ENCODE data around the gene ANTXR1.

ANTXR1 gene

DNA sequence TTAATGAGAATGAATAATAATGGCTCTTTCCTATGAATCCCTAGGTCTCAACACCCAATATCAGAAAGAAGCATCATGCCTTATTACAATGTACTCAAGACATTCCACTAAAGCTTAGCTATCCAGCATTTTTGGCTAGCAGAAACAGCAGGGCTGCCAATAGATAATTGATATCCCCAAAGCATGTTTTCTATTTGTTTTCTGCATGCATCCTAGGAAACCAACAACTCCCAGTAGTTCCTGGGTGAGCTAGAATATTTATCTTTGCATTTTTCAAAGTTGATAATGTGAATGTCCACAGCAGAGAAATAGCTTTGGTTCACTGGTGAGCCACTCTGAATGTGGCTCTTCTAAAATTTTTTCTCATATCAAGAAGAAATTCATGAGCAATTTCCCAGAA is 5.8 kb upstream of the ANTXR1 start:
- DNase-seq, result no peak

GRCh38 chr2:69007603-69008002 is 5.4 kb upstream of the ANTXR1 start:
- DNase-seq, result no peak

GRCh38 chr2:69010437-69011194 is 2.4 kb upstream of the ANTXR1 start:
- no peak for DNase-seq

- no peak for DNase-seq
Measured at GRCh38 chr2:69011611-69012157, 1.3 kb upstream of the ANTXR1 start.

- DNase-seq, result peak; percentile 70
Measured at GRCh38 chr2:69012310-69013141, 453 bp upstream of the ANTXR1 start.

DNA sequence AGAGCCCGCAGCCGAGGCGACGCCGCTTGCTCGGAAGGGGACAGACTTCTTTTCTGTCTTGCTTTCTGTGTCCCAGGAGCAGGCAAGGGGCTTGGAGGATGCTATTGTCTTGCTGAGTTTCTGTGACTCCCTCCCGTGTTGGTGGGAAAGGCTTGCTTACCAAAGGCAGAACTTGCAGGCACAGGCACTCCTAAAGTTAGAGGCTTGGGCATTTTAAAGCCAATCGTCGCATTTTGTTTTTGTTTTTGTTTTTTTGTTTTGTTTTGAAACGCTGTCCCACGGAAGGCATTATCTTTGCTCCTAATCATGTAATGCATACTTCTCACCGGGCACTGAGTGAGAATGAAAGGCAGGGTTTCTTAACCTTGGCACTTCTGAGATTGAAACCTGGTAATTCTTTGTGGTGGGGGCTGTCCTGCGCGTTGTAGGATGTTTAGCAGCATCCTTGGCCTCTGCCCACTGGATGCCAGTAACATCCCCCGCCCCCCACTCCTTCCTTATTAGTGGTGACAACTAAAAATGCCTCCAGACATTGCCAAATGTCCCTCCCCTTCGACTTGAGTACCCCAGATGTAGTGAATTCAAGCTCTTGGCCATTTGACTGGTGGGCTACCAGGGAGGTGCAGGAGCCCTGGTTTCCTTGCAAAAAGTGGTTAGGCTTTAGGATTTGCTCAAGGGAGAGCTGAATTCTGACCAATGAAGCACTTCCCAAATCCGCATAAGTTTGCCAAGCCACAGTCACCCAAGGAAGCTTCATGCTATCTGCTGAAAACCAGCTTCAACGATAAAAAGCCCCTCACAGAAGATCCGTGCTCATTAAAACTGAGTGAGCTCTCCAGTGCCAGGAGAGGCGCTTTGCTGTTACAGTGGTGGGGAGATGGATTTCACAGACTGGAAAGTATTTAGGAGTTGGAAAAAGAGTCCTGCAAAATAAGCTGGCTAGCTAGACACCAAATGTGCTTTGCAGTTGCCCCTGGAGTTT is 1.2 kb downstream of the ANTXR1 start:
- peak; percentile 26 for DNase-seq

GRCh38 chr2:69017080-69017479 is 4.1 kb downstream of the ANTXR1 start:
- DNase-seq, result peak; percentile 62

DNA sequence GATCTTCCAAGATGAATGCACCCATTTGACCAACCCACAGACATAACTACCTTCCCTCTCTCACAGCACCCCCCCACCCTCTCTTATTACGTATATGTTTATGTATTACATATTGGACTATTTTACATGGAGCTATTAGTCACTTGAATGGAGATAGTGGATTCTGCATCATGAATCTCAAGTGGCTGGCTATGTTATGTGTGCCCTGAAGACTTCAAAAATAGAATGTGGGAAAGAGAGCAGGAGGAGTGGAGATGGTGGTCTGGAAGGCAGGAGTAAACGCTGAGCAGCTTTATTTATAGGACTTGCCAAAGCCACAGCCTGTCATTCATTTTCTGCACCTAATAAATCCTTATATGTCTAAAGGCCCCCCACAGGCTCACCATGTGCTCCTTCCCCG is 4.9 kb downstream of the ANTXR1 start:
- DNase-seq, result peak; percentile 15

GRCh38 chr2:69018678-69019095 is 5.7 kb downstream of the ANTXR1 start:
- DNase-seq, result no peak

- DNase-seq, result no peak
Measured at GRCh38 chr2:69020496-69021426, 7.8 kb downstream of the ANTXR1 start.

- no peak for DNase-seq
Measured at GRCh38 chr2:69021727-69022126, 8.7 kb downstream of the ANTXR1 start.

DNA sequence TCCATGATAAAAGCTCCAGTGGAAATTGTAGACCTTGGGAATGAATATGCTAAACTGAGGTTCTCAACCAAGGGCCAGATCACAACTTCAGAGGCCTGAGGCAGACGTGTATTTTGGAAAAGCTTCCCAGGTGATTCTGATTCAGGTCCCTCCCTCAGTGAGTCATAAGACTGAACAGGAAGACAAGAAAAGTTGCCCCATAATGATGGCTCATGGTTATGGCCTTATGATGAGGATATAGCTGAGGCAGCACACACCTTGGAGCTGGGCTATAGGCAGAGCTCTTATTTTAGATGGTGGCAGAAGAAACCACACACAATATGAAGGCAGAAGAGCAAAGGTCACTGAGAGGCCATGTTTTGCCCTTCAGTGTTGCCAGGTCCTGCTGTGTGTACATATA is 9.6 kb downstream of the ANTXR1 start:
- no peak for DNase-seq

DNA sequence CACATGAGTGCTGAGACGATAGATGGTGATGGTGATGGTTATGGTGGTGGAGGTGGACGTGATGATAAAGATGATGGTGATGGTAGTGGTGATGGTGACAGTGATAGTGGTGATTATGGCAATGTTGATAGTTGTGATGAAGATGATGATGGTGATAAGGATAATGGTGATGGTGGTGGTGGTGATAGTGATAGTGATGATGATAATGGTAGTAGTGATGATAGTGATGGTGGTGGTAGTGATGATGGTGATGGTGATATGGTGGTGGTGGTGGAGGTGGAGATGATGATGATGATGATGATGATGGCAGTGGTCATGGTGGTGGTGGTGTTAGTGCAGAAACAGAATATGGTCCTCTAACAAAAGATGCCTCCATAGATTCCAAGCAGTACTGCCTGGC is 10.3 kb downstream of the ANTXR1 start:
- DNase-seq, result no peak

DNA sequence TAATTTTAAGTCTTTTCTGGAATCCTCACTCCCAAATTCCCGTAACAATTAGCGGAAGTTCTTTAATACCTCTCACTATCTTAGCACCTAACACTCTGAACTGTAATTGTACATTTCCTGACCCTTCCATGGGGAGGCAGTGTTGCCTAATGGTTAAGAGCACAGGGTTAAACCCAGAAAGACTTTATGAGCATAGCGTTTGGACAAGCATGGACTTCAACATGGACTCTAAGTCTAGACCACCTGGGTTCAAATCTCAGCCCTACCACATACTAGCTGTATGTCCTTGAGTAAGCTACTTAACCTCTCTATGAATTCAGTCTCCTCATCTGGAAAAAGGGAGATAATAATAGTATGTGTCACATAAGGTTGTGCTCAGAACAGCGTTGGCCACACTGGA is 13.0 kb downstream of the ANTXR1 start:
- peak; percentile 41 for DNase-seq

GRCh38 chr2:69026691-69027459 is 13.9 kb downstream of the ANTXR1 start:
- DNase-seq, result no peak

- no peak for DNase-seq
Measured at GRCh38 chr2:69030800-69031428, 17.9 kb downstream of the ANTXR1 start.

- no peak for DNase-seq
Measured at GRCh38 chr2:69031466-69031865, 18.5 kb downstream of the ANTXR1 start.

DNA sequence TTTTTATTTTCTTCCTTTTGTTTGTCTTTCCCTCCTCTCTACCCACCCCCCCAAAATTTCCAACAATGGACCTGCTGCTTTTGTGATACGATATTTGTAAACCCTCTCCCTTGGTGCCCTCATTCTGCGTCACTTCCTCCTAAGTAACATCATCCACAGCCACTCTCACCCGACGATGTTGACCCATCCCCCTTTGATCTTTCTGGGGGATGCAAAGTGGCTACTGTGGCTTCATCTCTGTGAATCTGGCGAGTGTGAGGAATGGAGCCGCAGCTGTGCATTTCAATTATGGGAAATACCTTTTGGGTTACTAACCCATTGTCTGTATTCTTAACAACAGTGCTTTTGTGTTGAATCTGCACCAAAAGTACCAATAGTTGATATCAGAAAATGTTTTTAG is 19.4 kb downstream of the ANTXR1 start:
- DNase-seq, result no peak

DNA sequence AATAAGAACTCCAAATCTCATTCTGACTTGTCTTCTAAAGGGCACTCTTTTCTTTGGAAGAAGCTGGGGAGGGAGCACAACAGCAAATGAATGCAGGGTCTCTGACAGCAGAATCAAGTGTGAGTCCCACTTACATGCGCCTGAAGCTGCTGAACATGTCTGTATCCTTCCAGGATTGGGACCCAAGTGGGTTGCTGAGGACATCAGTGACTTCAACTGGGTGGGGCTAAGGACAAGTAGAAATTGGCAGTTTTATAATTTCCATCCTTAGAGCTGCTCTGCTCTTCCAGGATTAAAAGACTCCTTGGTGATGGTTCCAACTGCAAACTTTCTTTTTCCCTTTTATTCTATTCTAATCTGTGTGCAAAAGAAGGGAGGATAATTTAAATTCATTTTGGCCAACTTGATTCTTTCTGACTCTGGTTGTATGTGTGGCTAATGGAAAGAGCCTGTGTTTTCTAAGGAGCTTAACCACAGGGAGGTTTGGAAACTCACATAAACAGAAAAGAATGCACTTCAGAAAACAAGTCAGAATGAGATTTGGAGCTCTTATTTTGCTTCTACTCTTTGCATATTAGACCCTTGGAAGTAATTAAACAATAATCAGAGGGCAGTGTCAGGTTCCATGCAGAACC is 20.6 kb downstream of the ANTXR1 start:
- no peak for DNase-seq

GRCh38 chr2:69034122-69034521 is 21.1 kb downstream of the ANTXR1 start:
- DNase-seq, result no peak
